Measurements from ENCODE around the gene CEMIP2. TPM values are rescaled to one million over a fixed set of nuclear protein-coding genes. Genes with fewer than 3 reads are reported as not detected.

The CEMIP2 gene
- total RNA-seq, 6 donors from 2014 or later, result 113 to 277 (median 161) TPM

DNA sequence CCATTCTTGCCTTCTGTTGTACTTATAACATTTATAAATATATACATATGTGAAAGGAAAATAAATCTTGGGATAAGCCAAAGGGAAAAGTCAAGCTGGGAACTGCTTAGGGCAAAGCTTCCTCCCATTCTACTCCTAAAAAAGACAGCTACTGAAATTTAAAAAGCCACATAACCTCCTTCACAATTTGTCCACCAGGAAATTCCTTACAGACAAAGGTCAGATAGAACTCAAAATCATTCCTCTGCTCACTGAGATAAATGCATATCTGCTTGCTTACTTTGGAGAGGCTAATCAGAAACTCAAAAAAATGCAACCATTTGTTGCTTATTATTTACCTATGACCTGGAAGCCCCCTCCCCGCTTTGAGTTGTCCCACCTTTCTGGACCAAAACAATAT lies 112.5 kb downstream of the CEMIP2 start:
- DNase-seq (no peak), ATAC-seq (ENCODE audit: low FRiP score in 2 of 2) (no peak)
- Histone ChIP-seq H3K36me3 (no peaks in the 10 kb centered on the region), H3K4me1 (peaks cover 0 to 4% (median 0%) of the 10 kb centered on the region in 4 donors), H3K4me3 (no peak overlapping the region), H3K9me3 (no peaks in the 10 kb centered on the region), H3K27me3 (no peaks in the 10 kb centered on the region), H3K27ac (no peak overlapping the region)
- TF ChIP-seq POLR2A (IDR thresholded peaks at IDR 0.05) (no peak), CTCF (IDR thresholded peaks at IDR 0.05) (no peak), POLR2AphosphoS5 (IDR thresholded peaks at IDR 0.05) (no peak), EP300 (IDR thresholded peaks at IDR 0.05) (no peak)
- WGBS, 2 donors, result 76 to 80% methylated on average over 1 of the region's 1 CpG

DNA sequence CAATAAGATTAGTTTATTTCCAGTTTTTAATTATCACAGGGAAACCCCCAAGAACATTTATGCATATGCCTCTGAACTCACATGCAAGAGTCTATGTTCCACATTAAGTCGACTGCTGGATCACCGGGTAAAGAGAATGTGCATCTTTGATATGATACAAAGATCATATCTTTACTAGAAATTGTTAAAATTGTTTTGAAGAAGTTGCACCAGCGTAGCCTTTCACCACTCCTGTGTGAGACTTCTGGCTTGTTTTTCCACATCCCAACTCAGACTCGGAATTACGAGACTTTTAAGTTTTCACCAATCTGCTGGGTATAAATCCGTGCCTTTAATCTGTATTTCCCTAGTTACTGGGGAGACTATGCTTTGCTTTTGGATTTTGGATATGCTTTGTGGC lies 113.2 kb downstream of the CEMIP2 start:
- no peaks in the 10 kb centered on the region for H3K9me3 ChIP-seq
- H3K27me3 ChIP-seq, result no peaks in the 10 kb centered on the region
- no peak overlapping the region for H3K4me3 ChIP-seq
- H3K4me1 ChIP-seq, result peaks cover 0 to 4% (median 0%) of the 10 kb centered on the region in 4 donors
- no peaks in the 10 kb centered on the region for H3K36me3 ChIP-seq
- TF ChIP-seq EP300 (IDR thresholded peaks at IDR 0.05) (no peak), POLR2A (IDR thresholded peaks at IDR 0.05) (no peak), CTCF (IDR thresholded peaks at IDR 0.05) (no peak), POLR2AphosphoS5 (IDR thresholded peaks at IDR 0.05) (no peak)
- 71 to 72% methylated on average over 6 of the region's 6 CpGs for WGBS, 2 donors
- ATAC-seq (ENCODE audit: low FRiP score in 2 of 2), result no peak
- H3K27ac ChIP-seq, result no peak overlapping the region
- DNase-seq, result no peak

DNA sequence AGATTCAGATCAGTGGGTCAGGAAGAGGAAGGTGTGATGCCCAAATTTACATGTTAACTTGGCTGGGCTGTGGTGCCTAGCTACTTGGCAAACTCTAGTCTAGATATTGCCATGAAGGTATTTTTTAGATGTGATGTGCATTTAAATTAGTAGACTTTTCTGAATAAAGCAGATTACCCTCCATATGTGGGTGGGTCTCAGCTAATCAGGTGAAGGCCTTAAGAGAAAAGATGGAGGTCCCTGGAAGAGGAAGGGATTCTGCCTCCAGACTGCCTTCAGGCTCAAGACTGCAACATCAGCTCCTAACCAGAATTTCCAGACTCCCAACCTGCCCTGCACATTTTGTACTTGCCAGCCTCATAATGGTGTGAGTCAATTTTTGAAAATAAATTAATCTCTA lies 115.8 kb downstream of the CEMIP2 start:
- Histone ChIP-seq H3K4me1 (peaks cover 10 to 13% (median 11%) of the 10 kb centered on the region in 4 donors), H3K36me3 (no peaks in the 10 kb centered on the region), H3K27ac (no peak overlapping the region), H3K4me3 (no peak overlapping the region), H3K27me3 (no peaks in the 10 kb centered on the region), H3K9me3 (no peaks in the 10 kb centered on the region)
- no peak for TF ChIP-seq CTCF (IDR thresholded peaks at IDR 0.05)
- no peak for TF ChIP-seq POLR2AphosphoS5 (IDR thresholded peaks at IDR 0.05)
- TF ChIP-seq EP300 (IDR thresholded peaks at IDR 0.05), result no peak
- no peak for TF ChIP-seq POLR2A (IDR thresholded peaks at IDR 0.05)
- no peak for DNase-seq
- no peak for ATAC-seq (ENCODE audit: low FRiP score in 2 of 2)

- Histone ChIP-seq H3K36me3 (no peaks in the 10 kb centered on the region), H3K9me3 (no peaks in the 10 kb centered on the region), H3K4me3 (no peak overlapping the region), H3K4me1 (peaks cover 21 to 38% (median 32%) of the 10 kb centered on the region in 4 donors), H3K27me3 (no peaks in the 10 kb centered on the region), H3K27ac (peak overlapping the region in 1 of 4 donors; percentile 75)
- 87 to 100% methylated on average over 1 of the region's 1 CpG for WGBS, 2 donors
- ATAC-seq (ENCODE audit: low FRiP score in 2 of 2) (no peak), DNase-seq (no peak)
- no peak for TF ChIP-seq POLR2AphosphoS5 (IDR thresholded peaks at IDR 0.05)
- TF ChIP-seq POLR2A (IDR thresholded peaks at IDR 0.05), result no peak
- no peak for TF ChIP-seq CTCF (IDR thresholded peaks at IDR 0.05)
- TF ChIP-seq EP300 (IDR thresholded peaks at IDR 0.05), result no peak
Measured at GRCh38 chr9:71648453-71648852, 119.9 kb downstream of the CEMIP2 start.

GRCh38 chr9:71647094-71647591 lies 121.2 kb downstream of the CEMIP2 start:
- Histone ChIP-seq H3K9me3 (no peaks in the 10 kb centered on the region), H3K4me1 (peaks cover 21 to 40% (median 34%) of the 10 kb centered on the region in 4 donors), H3K27ac (peak overlapping the region in 3 of 4 donors; percentile 37 to 75 (median 67)), H3K27me3 (no peaks in the 10 kb centered on the region), H3K4me3 (no peak overlapping the region), H3K36me3 (no peaks in the 10 kb centered on the region)
- ATAC-seq (ENCODE audit: low FRiP score in 2 of 2) (peak in 1 of 2 donors; percentile 76), DNase-seq (peak in 1 of 2 donors; percentile 92)
- TF ChIP-seq CTCF (IDR thresholded peaks at IDR 0.05), result no peak
- TF ChIP-seq POLR2AphosphoS5 (IDR thresholded peaks at IDR 0.05), result peak; percentile 80 to 86
- peak in 2 of 4 donors; percentile 7 to 74 for TF ChIP-seq EP300 (IDR thresholded peaks at IDR 0.05)
- no peak for TF ChIP-seq POLR2A (IDR thresholded peaks at IDR 0.05)
- WGBS, 2 donors, result 7 to 10% methylated on average over 7 of the region's 7 CpGs
